ENCODE measurements around the gene PLAA.

PLAA gene

DNA sequence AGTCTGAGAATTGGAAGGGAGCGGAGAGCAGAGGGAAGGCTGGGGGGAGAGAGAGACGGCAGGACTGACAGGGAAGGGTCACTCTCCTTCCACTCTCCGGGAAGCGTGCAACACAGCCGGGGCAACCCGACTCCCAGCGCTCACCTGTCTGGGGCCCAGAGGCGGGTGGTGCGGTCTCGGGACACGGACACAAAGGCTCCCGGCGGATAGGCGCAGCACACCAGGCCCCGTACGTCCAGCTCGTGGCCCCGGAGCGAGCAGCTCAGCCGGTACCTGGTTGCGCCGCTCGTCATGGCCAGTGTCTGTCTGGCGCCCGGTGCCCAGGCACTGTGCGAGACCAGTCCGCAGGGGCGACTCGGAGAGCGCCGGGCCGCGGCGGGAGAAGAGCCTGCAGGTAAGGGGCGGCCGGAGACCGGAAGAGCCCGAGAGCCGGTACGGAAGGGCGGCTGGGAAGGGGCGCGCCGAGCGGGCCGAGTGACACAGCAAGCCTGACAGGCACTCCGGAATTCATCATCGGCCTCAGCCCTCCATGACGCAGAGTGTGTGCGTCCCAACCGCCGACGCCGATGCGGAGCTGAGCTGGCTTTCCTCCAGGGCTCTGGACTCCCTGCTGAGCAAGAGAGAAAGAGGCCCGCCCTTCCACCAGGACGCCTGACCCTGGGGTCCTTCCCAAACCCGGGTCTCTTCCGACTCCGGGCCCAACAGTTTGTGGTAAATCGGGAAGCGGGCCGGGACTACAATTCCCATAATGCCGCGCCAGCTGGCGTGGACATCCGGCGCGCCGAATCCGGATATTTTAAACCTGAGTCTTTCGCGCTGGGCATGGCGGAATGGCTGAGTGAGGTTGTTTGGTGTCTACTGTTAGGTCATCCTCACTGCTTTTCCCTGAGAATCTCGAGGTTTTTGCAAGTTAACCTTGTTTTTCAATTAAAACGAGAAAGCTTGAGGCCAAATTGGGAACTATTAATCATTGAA lies at the start of gene PLAA:
PLAA (minus strand) TSS at position 490 of the 975 bp plus-strand sequence; CDS start at position 293, 197 bp downstream.
- DNase-seq = peak; percentile 94

DNA sequence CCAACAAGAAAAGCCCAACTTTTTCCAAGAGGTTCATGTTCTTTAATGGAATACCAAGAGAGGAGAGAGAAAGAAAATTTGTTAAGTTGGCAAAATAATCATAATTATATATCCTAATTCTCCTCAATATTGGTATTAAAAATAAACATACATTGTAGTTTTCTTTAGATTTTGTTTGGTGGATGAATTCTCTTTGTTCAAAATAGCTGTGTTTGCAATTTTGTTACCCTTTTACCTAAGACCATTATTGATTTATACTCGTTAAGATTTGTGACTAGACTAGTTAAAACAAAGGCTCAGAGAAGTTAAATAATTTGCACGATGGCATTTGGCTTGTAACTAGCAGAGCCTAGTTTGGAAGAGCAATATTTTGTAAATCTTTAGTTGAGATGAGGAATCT lies 48.8 kb upstream of the PLAA start:
- DNase-seq = no peak

DNA sequence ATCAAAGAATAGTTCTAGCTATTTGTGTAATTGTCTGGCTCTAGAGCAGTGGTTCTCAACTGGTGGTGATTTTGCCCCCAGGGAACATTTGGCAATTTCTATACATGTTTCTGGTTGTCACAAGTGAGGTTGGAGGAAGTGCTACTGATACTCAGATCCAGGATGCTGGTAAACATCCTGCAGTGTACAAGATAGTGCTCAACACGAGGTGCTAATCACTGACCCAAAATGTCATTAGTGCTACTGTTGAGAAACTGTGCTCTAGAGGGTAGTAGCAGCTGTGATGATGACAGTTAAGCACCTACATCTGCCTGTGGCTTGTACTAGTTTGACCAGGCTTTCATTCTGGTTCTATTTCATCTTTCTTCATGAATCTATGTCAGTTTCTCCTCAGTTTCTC lies 36.3 kb upstream of the PLAA start:
- no peak for DNase-seq

DNA sequence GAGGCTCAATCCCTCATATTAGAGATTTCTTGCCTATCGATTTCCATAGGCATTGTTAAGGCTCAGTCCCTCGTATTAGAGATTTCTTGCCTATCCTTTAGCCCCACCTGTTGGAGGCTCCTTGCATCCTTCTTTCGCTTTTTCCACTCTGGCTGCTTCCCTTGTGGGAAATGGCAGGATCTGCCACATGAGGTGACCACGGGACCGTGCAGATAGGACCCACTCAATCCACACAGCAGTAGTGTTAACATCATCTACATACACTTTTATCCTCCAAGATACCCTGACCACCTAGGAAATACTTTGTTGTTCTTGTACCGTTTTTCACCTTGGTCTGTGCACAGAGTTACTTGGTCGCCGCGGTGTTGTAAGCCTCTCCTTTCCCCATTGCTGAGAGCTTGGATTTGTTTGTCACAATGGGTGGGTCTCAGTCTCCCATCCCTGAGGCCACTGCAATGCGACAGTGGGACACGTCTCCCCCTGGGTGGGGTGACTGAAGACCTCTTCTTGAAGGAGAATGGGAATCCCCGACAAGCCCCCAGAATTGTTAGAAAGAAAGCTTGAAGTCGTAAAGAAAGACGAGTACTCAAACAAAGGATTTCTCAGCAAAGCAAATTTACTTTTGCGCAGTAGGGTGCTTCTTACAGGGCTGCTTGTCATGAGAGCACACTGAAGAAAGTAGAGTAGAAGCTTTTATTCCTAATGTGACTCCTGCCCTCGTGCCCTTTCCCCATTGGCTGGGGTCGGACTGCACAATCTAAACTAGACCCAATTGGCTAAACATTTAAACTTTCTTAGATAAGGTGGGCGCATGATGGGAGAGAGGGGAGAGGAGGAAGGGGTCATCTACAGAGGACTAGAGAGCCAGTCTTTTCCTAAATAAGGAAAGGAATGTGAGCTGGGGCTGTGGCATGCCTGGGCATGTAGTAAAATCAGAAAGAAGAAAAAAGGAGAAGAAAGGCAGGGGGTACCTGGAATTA lies 29.0 kb upstream of the PLAA start:
- DNase-seq = peak; percentile 54

DNA sequence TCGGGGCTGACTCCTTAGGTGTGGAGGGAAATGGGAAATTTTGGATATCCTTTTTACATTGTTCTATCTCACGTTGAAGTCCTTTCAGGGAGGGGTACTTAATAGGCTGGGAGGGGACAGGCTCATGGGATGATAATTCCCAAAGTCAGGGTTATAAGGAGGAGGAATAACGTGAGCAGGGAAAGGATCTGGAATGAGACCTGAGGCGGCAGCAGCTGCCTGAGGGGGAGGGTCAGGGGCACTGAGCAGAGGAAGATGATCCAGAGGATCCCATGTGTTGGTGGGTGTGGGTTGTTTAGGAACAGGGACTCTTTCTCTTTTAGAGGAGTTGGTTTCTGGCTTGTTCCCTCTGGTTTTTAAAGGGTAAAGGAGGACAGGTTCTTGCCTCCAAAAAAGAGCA lies 27.9 kb upstream of the PLAA start:
- DNase-seq = no peak

DNA sequence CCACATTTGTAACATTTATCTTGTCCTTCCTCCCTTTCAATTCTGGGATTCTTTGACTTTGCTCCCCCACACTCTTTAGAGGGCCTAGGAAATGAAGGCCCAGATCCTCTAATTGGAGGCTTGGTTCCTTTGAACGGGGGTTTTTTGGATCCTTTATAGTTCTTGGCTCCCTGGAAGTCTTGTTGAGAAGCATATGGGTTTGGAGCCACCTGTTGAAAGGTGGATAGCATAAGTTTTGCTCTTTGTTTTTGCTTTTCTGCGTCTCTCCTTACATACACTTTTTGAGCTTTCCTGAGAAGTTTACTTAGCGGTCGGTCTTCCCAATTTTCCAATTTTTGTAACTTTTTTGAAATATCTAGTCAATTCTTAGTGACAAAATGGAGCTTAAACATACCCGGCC lies 26.9 kb upstream of the PLAA start:
- no peak for DNase-seq

DNA sequence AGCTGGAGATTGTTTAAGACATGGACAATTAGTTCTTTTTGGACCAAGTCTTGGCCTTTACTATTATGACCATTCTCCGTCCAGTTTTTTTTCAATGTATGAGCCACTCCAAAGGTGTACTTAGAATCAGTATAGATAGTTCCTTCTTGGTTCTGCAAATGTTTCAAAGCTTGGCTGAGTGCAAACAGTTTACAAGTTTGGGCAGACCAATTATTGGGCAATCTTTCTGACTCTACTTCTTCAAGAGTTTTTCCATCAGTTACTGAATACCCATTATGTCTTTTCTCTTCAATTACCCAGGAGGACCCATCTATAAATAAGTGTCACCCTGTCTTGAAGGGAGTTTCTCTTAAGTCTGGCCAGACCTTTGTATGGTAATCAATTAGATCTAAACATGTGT lies 24.7 kb upstream of the PLAA start:
- no peak for DNase-seq

DNA sequence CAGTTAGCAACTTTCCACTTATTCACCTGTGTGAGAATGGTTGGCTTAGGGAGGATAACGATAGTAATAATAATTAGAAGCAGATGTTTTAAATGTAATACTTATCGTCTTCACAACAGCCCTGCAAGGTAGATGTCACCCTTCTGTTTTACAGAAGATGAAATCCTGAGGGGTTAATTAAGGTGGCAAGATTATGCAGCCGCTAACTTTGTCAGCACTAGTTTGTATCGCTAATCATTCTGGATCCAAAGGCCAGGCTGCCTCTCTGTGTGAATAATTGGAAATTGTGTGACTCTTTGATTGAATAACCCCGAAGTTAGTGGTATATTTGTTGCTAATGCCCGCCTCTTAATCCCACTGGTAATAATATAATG lies 9.8 kb upstream of the PLAA start:
- no peak for DNase-seq

DNA sequence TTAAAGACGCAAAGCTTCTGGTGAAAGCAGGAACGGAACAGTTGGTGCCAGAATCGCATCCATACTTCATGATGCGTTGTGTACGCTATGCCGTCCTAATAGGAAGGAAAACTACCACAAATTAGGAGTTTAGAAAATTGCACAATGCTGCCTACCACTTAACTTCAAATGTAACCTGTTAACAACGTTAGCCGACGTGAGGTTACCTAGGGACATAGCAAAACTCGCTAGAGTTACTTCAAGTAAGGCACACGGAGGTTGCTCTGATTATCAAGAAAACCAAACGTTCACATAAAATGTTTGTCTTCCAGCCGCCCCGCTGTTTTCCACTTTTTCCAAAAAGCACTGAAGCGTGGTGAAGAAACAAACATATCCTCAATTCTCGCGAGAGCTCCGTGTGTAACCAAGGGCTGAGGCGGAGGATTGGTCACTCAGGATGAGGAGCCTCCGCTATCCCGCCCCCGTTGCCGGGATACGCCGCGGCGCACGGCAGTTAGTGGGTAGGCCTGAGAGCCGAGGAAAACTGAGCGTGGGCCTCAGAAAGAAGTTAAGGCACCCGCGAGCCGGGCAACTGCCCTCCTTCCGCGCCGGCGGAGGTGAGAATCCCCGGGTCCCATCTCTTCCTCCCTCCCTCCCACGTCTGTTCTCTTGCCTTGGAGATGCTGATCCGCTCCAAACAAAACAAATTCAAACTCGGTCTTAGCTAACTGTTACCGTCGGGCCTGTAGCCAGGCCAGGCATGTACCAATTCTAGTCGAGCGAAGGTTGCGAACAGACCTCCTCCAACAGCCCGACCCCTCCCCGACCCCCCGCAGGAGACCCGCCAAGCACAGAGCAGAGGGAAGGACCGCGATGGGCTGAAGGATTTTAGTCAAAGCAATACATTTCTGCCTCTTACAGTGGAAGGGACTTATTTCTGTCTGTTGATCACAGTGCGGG lies 9.1 kb upstream of the PLAA start, which contains the start of gene IFT74:
IFT74 (plus strand) TSS at position 492 of the 939 bp plus-strand sequence. CDS start 5,556 bp downstream, outside the sequence.
- DNase-seq = peak; percentile 99

DNA sequence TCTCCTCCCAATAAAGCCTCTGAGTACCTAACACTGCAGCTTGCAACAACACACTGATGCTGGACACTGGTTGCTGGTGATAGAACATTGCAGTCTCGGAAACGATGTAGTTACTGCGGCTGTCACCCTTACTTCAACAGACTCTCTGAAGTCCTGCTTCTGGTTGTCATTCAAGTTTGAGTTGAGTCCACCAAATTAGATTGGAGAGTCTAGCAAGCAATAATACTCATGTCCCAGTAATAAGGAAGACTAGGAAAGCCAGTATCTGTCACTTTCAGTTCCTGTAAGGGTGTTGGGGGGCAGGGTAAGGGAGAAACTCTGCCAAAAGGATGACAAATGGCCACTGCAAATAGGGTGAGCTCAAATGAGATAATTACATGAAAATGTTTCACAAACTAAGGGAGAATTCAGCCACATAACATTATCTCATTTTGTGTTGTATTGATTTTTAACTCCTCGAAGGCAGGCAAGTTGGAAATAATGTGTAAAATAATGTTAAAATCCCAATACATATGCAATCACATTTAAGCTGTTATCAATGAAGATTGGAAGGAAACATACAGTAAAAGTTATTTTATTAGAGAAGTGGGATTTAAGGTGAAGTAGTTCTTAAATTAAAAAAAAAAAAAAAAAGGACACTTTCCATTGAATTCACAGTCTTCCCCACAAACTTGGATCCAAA lies 8.3 kb upstream of the PLAA start:
- DNase-seq = peak; percentile 32

DNA sequence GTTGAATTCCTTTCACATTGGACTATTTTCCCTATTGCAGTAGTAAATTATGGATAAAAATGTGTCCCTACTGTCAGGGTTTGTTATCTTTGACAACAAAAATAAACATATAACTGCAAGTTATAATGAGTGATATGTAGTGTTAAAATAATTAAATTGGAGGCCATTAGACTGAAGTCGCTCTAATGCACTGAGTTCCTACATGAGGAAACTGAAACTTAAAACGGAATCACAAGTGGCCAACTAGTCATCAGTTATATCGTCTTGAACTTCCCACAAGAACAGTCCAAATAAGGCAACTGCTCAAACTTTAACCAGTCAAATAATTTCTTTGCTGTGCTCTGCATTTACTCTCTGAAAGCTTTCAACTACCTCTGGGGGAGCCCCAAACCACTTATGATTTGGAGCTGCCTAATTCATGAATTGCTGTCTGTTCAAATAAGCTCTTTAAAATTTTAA lies 7.0 kb upstream of the PLAA start:
- DNase-seq = peak; percentile 33

DNA sequence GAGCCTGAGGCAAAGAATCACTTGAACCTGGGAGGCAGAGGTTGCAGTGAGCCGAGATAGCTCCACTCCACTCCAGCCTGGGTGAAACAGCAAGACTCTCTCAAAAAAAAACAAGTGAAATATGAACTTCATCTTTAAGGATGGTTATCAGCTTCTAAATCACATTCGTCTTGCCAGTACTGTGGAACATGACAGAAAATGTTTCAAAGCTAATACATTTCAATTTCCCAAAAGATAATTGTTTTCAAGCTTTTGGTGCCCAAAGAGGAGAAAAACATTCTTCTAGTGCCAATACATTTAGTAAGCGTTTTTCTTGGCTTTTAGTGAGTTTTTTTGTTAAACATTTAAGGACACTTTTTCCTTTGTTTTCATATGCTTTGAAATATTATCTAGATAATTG lies 4.8 kb upstream of the PLAA start:
- DNase-seq = no peak

DNA sequence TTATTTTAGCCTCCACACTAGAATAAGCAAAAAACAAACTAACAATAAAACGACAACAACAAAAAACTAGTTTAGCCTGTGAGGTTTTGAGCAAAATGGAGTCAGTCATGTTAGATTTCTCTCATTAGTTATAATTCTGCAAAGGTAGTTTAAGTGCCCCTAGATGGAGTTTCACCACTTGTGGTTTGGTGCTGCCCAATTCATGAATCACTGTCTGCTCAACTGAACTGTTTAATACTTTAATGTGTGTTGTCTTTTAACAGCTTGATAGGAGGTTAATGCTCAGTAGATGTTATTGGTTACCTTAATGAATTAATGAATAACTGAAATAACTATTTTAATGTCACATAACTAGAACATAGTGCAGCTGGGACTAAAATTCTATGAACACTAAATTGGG lies 3.5 kb upstream of the PLAA start:
- peak; percentile 4 for DNase-seq

DNA sequence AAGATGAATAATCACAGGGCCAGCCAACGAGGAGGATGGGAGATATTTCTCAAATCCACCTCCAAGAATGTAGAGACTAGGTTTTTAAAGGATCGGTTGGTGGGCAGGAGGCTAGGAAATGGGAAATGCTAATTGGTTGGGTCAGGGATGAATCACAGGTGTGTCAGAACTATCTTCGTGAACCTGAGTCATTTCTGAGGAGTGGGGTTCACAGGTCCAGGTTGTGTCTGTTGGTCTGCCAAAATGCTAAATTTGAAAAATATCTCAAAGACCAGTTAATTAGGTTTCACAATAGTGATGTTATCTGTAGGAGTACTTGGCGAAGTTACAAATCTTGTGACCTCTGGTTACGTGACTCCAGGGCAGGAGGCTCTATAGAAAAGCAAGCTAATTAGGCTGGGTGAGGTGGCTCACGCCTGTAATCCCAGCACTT lies 2.6 kb upstream of the PLAA start:
- peak; percentile 30 for DNase-seq

DNA sequence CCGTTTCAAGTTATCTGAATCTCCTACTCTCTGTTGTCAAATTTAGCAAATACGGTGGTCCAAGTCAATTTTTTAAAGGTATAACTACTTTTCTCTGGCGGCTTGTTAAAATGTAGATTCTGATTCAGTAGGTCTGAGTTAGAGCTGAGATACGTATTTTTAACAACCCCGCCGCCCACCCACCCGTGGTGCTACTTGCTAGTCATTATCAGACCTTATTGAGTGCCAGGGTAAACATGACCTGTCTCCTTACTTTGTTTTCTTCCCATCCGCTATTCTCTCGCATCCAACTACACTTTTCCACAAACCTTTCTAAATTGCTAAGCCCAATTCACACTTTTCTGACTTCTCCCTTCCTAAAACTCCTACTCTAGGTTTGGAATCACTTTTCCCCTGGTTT lies 694 bp upstream of the PLAA start:
- DNase-seq = peak; percentile 15

DNA sequence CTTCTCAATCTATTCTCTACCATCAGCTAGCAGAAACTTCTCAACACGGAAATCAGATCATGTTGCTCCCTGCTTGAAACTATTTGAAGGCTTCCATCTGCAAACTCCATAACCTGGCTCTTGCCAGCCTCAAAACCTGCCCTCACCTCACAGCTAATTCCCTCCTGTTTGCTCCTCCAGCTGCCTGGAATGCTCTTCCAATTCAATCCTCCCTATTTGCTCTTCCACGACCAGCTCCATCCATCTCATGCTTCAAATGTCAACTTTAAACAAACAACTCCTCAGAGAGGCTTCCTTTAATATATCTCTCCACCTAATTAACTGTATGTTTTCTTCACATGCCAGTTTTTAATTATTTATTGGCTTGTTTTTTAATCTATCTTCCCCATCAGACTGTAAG lies 1.5 kb downstream of the PLAA start:
- no peak for DNase-seq

DNA sequence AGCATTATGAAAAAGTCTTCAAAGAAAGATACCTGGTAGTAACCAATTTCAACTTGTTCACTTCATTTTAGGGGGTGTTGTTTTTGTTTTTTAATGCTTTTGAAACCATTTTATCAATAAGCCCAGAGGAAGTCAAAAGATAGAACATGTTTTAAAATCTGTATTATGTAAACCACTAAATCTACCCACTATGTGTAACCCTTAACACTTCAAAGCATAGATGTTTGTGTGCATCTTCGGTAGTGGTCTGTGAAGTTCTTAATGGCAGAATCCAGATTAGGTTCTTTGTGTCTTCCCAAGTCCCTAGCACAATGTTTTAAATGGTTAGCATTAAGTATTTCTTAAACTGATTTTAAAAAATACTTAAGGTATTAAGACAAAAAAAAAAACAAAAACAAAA lies 6.3 kb downstream of the PLAA start:
- DNase-seq = no peak

DNA sequence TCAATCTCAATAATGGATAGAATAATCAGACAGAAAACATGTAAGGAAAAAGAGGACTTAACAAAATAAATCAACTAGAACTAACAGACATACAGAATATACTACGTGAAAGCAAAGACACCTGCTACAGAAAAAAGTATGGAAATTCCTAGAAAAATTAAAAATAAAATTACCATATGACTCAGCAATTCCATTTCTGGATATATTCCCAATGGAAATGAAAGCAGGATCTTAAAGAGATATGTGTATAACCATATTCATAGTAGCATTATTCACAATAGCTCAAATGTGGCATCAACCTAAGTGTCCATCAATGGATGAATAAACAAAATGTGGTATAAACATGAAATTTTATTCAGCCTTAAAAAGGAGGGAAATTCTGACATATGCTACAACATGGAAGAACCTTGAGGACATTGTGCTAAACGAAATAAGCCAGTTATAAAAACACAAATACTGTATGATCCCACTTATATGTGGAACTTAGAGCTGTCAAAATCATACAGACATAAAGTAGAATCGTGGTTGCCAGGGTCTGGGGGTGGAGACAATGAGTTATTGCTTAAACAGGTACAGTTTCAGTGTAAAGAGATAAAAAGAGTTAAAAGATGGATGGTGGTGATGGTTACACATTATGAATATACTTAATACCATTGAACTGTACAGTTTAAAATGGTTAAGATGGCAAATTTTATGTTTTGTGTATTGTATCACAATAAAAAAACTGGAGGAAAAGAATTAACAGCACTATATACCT lies 6.9 kb downstream of the PLAA start:
- no peak for DNase-seq

DNA sequence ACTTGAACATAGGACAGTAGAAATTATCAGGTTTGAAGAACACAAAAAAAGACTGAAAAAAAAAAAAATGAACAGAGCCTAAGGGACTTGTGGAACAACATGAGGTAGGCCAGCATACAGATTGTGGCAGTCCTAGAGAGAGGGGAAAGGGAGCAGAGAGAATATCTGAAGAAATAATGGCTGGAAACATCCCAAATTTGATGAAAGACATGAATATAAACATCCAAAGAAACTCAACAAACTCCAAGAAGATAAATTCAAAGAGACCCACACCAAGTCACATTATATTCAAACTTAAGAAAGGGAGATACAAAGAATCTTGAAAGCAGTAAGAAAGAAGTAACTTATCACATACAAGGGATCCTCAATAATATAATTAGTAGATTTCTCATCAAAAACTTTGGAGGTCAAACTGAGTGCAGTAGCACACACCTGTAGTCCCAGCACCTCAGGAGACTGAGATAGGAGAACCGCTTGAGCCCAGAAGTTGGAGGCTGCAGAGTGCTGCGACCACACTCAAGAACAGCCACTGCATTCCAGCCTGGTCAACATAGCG lies 9.1 kb downstream of the PLAA start:
- DNase-seq = no peak

DNA sequence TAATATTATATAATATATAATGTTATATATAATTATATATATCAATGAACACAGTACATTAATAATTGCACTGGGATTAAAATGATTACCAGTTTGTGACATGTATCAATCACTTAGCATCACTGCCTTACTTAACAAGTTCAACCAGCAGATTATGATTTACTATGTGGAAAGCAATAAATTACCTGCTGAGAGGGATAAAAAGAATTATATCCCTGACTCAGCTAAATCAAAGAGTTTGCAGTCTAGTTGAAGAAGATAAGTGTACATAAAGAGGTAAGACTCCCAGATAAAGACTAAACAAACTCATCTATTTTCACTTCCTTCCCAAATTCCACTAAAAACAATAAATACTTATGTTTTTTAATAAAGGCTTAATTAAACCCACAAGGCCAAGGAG lies 11.2 kb downstream of the PLAA start:
- no peak for DNase-seq
